SK-N-MC (cell line): Measurements from ENCODE around the gene SLC35B2.

ENCODE experiments used
- EZH2 ChIP-seq: fragments of 200-600 bp; sonication (generic); IDR thresholded peaks from one replicate; pipeline ENCODE4 v1.6.1; 2017; ENCODE audit warnings: antibody characterized with exemption
- POLR2AphosphoS5 ChIP-seq: IDR thresholded peaks from 2 replicates; pipeline ENCODE4 v1.6.1; 2012; ENCODE audit warnings: mild to moderate bottlenecking, low read depth, low read length, borderline replicate concordance

- TF ChIP-seq EZH2 (no peak), POLR2AphosphoS5 (no peak)
These were observed 46.0 kb downstream of the SLC35B2 start for GRCh38 chr6:44211284-44211683.
